Stomach (tissue), 19 donors: ENCODE results near the gene FOXS1. TPM values are rescaled to one million over a fixed set of nuclear protein-coding genes. Genes with fewer than 3 reads are reported as not detected.

Source experiments
- DNase-seq, 2 donors: peaks; one replicate each; pipeline versions ENCODE4 v3.0.0 to v3.0.0-alpha.2; 2013 to 2019
- H3K27ac ChIP-seq, 5 donors: fragments of 200-600 bp in 4 of 5; sonication (generic) in 4 of 5; one replicate each; pipeline ENCODE4 v1.5.1; 2013 to 2019; ENCODE audit warnings: mild to moderate bottlenecking in 1 of 5, moderate library complexity in 1 of 5
- H3K27me3 ChIP-seq, 3 donors: fragments of 200-600 bp; sonication (generic); one replicate each; pipeline ENCODE4 v1.5.1; 2017 to 2019; ENCODE audit warnings: mixed run types in 1 of 3
- H3K36me3 ChIP-seq, 4 donors: fragments of 200-600 bp; sonication (generic); 1 replicate in 3 of 4; 2 replicates in 1 of 4; pipeline ENCODE4 v1.5.1; 2016 to 2019
- H3K4me1 ChIP-seq, 4 donors: fragments of 200-600 bp; sonication (generic); one replicate each; pipeline ENCODE4 v1.5.1; 2016 to 2019
- H3K4me3 ChIP-seq, 4 donors: fragments of 200-600 bp; sonication (generic) in 3 of 4; one replicate each; pipeline ENCODE4 v1.5.1; 2016 to 2019; ENCODE audit warnings: mild to moderate bottlenecking in 1 of 4
- H3K9me3 ChIP-seq, 4 donors: fragments of 200-600 bp; sonication (generic); one replicate each; pipeline ENCODE4 v1.5.1; 2016 to 2019
- EP300 ChIP-seq: sonication (generic); formaldehyde crosslinking; IDR thresholded peaks from one replicate; pipeline ENCODE4 v1.6.1; 2017; ENCODE audit warnings: antibody characterized with exemption
- POLR2A ChIP-seq, 4 donors: fragments of 450-650 bp; IDR thresholded peaks; one replicate each; pipeline ENCODE4 v1.6.1; 2016; ENCODE audit warnings: antibody characterized with exemption in 4 of 4, control low read depth in 2 of 4, mild to moderate bottlenecking in 1 of 4, moderate library complexity in 1 of 4
- POLR2AphosphoS5 ChIP-seq, 3 donors: sonication (generic); formaldehyde crosslinking; IDR thresholded peaks; one replicate each; pipeline ENCODE4 v1.6.1; 2016; ENCODE audit warnings: antibody characterized with exemption in 3 of 3
- WGBS, 5 donors: extraction: QIAGEN DNeasy Blood & Tissue Kit in 3 of 5; methylation state at CpG; one replicate each; pipeline versions ENCODE4 v1.1.5 to v1.1.7; 2013 to 2018; 5-methylcytosine and 5-hydroxymethylcytosine counted together
- intact Hi-C: fragments of 100-400 bp; cut with DNase I; formaldehyde crosslinking; loops from one replicate; pipeline ENCODE4 v1.15.1; 2023; ENCODE audit warnings: low total_unique reads
- long read RNA-seq, 10 donors: transcript quantifications; one replicate each; lab custom pipeline, GENCODE V29; 2026
- polyA plus RNA-seq, 3 donors: library from polyadenylated mRNA; stranded (reverse); fragments of 200-250 nt; gene quantifications; one replicate each; pipeline ENCODE4 v1.2.3, GENCODE V29; 2013
- total RNA-seq, 5 donors: library from RNA; depleted of rRNA; stranded (reverse); fragments of >200 nt; gene quantifications; one replicate each; pipeline versions ENCODE4 v1.1.0 to v1.2.3, GENCODE V29; 2014 to 2016
- TF ChIP-seq, protein P1 (sequence below), 7 experiments: fragments of 450-650 bp in 4 of 7; fragments of 200-600 bp in 3 of 7; sonication (generic) in 3 of 7; IDR thresholded peaks; one replicate each; pipeline ENCODE4 v1.5.1; 2016 to 2019; ENCODE audit warnings: antibody characterized with exemption in 7 of 7, control low read depth in 2 of 7, mild to moderate bottlenecking in 1 of 7
- donor health status: healthy with polysubstance abuse.
- donor health status: Bipolar disorder and iron deficiency.
- donor health status: healthy.

FOXS1 gene
- total RNA-seq = 1 to 10 TPM in 1 of 5 donors, not detected in 4; 1.1 TPM
- polyA plus RNA-seq = under 1 TPM in 2 of 3 donors, not detected in 1; 0.43 to 0.44 TPM
- long read RNA-seq, donor 1, partial matches to known transcripts = 0 of 3 reads
- long read RNA-seq, donor 1, other reads (novel, unspliced or antisense) = 0 of 3 reads
- long read RNA-seq, donor 2, partial matches to known transcripts = 0 of 3 reads
- long read RNA-seq, donor 2, other reads (novel, unspliced or antisense) = 0 of 3 reads
- long read RNA-seq, donor 3 = 0 reads
- long read RNA-seq, donor 4 = 0 reads
- long read RNA-seq, donor 5, transcript FOXS1-201 (1 exons, 1,319 nt) = major isoform, 6 of 6 reads
- long read RNA-seq, donor 5, partial matches to known transcripts = 0 of 6 reads
- long read RNA-seq, donor 5, other reads (novel, unspliced or antisense) = 0 of 6 reads
- long read RNA-seq, donor 6, transcript FOXS1-201 (1 exons, 1,319 nt) = major isoform, 12 of 12 reads
- long read RNA-seq, donor 6, partial matches to known transcripts = 0 of 12 reads
- long read RNA-seq, donor 6, other reads (novel, unspliced or antisense) = 0 of 12 reads
- long read RNA-seq, donor 7, transcript FOXS1-201 (1 exons, 1,319 nt) = major isoform, 7 of 7 reads
- long read RNA-seq, donor 7, partial matches to known transcripts = 0 of 7 reads
- long read RNA-seq, donor 7, other reads (novel, unspliced or antisense) = 0 of 7 reads
- long read RNA-seq, donor 8, transcript FOXS1-201 (1 exons, 1,319 nt) = major isoform, 8 of 8 reads
- long read RNA-seq, donor 8, partial matches to known transcripts = 0 of 8 reads
- long read RNA-seq, donor 8, other reads (novel, unspliced or antisense) = 0 of 8 reads
- long read RNA-seq, donor 9, transcript FOXS1-201 (1 exons, 1,319 nt) = major isoform, 5 of 5 reads
- long read RNA-seq, donor 9, partial matches to known transcripts = 0 of 5 reads
- long read RNA-seq, donor 9, other reads (novel, unspliced or antisense) = 0 of 5 reads
- long read RNA-seq, donor 10, partial matches to known transcripts = 0 of 1 reads
- long read RNA-seq, donor 10, other reads (novel, unspliced or antisense) = 0 of 1 reads

DNA sequence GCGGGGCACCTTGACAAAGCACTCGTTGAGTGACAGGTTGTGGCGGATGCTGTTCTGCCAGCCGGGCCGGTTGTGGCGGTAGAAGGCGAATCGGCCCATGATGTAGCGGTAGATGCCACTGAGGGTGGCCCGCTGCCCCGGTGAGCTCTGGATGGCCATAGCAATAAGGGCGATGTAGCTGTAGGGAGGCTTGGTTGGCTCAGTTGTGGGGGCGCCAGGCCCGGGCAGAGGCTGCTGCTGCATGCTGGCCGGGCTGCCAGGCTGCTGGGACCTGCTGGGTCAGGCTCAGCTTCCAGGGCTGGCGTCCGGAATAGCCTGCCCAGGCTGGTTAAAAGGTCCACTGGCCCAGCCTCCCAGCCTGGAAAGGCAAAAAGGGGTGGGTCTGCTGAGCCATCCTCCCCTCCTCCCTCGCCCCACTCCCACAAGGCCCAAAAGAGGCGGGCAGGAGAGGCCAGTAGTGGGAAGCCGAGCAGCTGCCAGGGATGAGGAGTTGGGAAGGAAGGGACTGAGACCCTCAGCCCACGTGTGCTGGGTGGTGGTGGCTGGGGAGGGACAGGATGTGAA lies at the start of gene FOXS1:
TSS of gene FOXS1 (minus strand) at position 305 of the 564 bp plus-strand sequence. CDS start at position 243, 62 bp downstream.
- Histone ChIP-seq H3K9me3 (no peaks in the 10 kb centered on the region), H3K4me3 (peak within 1 kb of the TSS in 3 of 4 donors; percentile 3 to 15 (median 9)), H3K27ac (peak within 1 kb of the TSS in 2 of 5 donors; percentile 1 to 30), H3K36me3 (no peaks in the 10 kb centered on the region), H3K4me1 (peaks cover 12 to 37% (median 23%) of the 10 kb centered on the region in 4 donors), H3K27me3 (peaks cover 0 to 23% (median 8%) of the 10 kb centered on the region in 3 donors)
- intact Hi-C loops = no loop called here
- 54 to 66% (median 64%) methylated on average over 14 to 21 of the region's 21 CpGs for WGBS, 5 donors
- DNase-seq = peak in 1 of 2 donors; percentile 85
- TF ChIP-seq, protein P1, sequence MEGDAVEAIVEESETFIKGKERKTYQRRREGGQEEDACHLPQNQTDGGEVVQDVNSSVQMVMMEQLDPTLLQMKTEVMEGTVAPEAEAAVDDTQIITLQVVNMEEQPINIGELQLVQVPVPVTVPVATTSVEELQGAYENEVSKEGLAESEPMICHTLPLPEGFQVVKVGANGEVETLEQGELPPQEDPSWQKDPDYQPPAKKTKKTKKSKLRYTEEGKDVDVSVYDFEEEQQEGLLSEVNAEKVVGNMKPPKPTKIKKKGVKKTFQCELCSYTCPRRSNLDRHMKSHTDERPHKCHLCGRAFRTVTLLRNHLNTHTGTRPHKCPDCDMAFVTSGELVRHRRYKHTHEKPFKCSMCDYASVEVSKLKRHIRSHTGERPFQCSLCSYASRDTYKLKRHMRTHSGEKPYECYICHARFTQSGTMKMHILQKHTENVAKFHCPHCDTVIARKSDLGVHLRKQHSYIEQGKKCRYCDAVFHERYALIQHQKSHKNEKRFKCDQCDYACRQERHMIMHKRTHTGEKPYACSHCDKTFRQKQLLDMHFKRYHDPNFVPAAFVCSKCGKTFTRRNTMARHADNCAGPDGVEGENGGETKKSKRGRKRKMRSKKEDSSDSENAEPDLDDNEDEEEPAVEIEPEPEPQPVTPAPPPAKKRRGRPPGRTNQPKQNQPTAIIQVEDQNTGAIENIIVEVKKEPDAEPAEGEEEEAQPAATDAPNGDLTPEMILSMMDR (IDR thresholded peaks at IDR 0.05) = no peak
- TF ChIP-seq POLR2AphosphoS5 (IDR thresholded peaks at IDR 0.05) (no peak), EP300 (no peak), POLR2A (IDR thresholded peaks at IDR 0.05) (no peak)

DNA sequence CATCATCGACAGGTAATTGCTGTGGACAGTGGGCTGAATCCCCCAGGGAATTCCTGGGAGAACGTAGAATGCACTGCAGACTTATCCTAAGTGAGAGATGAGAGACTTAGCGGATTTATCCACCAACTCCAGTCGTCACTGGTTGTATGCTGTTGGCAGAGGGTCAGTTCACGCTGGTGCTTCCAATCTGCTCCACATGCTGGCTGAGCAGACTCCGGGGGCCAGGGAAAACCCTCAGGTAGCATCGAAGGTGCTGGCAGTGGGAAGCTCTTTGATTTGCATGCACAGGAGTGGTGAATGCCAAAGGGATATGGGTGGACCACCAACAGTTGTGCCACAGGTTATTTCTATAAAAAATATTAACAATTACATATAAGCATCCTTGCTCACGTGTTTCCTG lies 45.2 kb upstream of the FOXS1 start:
- intact Hi-C loops = no loop called here
- no peak for DNase-seq
- H3K4me1 ChIP-seq = peaks cover 0 to 5% (median 0%) of the 10 kb centered on the region in 4 donors
- H3K9me3 ChIP-seq = no peaks in the 10 kb centered on the region
- WGBS, 5 donors = 58 to 68% (median 66%) methylated on average over 8 of the region's 8 CpGs
- H3K36me3 ChIP-seq = no peaks in the 10 kb centered on the region
- H3K27ac ChIP-seq = no peak overlapping the region
- H3K27me3 ChIP-seq = peaks cover 0 to 5% (median 0%) of the 10 kb centered on the region in 3 donors
- TF ChIP-seq POLR2AphosphoS5 (IDR thresholded peaks at IDR 0.05) = no peak
- TF ChIP-seq, protein P1 (IDR thresholded peaks at IDR 0.05) = no peak
- TF ChIP-seq POLR2A (IDR thresholded peaks at IDR 0.05) = no peak
- no peak overlapping the region for H3K4me3 ChIP-seq

DNA sequence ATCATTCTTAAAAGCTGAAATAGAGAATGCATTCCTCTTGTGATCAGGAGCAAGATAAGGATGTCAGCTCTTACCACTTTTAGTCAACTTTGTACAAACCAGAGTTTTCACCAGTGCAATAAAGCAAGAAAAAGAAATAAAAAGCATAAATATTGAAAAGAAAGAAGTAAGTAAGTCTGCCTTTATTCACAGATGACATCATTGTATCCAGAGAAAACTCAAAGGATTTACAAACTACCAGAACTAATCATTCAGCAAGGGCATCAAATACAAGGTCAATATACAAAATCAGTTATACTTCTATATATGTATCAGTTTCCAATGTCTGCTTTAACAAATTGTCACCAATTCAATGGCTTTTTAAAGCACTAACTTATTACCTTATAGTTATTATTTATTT lies 38.4 kb upstream of the FOXS1 start:
- no peak for TF ChIP-seq POLR2AphosphoS5 (IDR thresholded peaks at IDR 0.05)
- no peak for TF ChIP-seq EP300
- TF ChIP-seq POLR2A (IDR thresholded peaks at IDR 0.05) = no peak
- TF ChIP-seq, protein P1 (IDR thresholded peaks at IDR 0.05) = no peak
- Histone ChIP-seq H3K27ac (no peak overlapping the region), H3K4me3 (no peak overlapping the region), H3K9me3 (no peaks in the 10 kb centered on the region), H3K36me3 (no peaks in the 10 kb centered on the region), H3K4me1 (peaks cover 0 to 12% (median 10%) of the 10 kb centered on the region in 4 donors), H3K27me3 (peaks cover 0 to 9% (median 0%) of the 10 kb centered on the region in 3 donors)
- no peak for DNase-seq
- intact Hi-C loops = no loop called here

DNA sequence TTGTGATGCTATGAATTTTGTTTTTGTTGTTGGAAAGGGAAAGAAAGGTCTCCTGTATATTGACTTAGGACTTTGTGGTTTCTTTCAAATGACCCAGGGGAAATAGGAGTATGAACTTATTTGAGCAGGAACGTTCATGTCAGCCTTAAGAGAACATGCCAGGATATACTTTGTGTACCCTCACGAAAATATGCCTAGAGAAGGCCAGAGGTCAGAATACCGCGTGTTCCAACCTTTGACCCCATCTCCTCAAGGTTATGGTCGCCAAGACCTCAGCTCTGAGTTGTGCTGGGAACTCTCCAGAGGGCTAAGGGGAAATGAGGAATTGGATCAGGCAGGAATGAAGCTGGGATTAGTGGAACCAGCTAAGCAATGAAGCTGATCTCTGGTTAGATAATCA lies 36.5 kb upstream of the FOXS1 start:
- intact Hi-C loops = no loop called here
- peaks cover 0 to 9% (median 0%) of the 10 kb centered on the region in 3 donors for H3K27me3 ChIP-seq
- no peak overlapping the region for H3K4me3 ChIP-seq
- 47 to 61% (median 50%) methylated on average over 5 of the region's 5 CpGs for whole genome bisulfite sequencing, 5 donors
- no peak overlapping the region for H3K27ac ChIP-seq
- no peaks in the 10 kb centered on the region for H3K36me3 ChIP-seq
- H3K4me1 ChIP-seq = peaks cover 0 to 13% (median 10%) of the 10 kb centered on the region in 4 donors
- no peaks in the 10 kb centered on the region for H3K9me3 ChIP-seq
- TF ChIP-seq EP300 (no peak), POLR2A (IDR thresholded peaks at IDR 0.05) (no peak), POLR2AphosphoS5 (IDR thresholded peaks at IDR 0.05) (no peak)
- TF ChIP-seq, protein P1 (IDR thresholded peaks at IDR 0.05) = no peak
- DNase-seq = no peak
